ENCODE data around the gene TMEM126A. TPM values are rescaled to one million over a fixed set of nuclear protein-coding genes. Genes with fewer than 3 reads are reported as not detected.
"Not testable (repeated sequence)": the region's sequence is repeated elsewhere in the genome, so short reads cannot be mapped to it uniquely, and the experiment has no call there.

The TMEM126A gene
- total RNA-seq, 1 donor from 2014 or later = 25.8 TPM

DNA sequence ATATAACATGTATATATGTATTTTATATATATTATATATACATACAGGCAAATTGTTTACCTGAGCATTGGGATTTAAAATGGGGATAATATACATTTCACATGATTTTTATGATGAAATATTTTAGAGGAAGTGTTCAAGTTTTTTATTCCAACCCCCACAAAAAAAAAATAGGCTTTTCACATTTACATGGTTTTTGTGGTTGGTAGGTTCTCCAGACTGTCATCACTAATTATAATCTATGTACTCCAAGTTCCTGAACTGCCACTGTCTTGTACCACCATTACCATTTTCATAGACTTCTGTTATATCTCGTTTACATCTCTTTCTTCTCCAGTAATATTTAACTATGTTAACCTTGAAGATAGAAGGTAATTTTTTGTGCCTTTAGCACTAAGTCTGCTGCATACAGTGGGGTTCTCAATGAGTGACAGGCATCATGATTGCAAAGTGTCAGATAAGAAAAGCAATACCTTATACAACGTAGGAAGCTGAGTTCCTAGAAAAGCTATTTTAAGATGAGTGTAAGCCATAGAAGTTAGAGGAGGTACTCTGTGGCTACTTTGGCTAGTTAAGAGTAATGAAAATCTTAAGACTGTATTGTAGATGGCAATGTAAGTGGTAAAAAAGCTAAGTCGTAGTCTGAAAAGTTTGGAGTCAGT lies 5.2 kb downstream of the TMEM126A start:
- H3K36me3 Mint-ChIP-seq (ENCODE audit: insufficient read depth) = peaks cover 6% of the 10 kb centered on the region
- TF ChIP-seq, protein P1, sequence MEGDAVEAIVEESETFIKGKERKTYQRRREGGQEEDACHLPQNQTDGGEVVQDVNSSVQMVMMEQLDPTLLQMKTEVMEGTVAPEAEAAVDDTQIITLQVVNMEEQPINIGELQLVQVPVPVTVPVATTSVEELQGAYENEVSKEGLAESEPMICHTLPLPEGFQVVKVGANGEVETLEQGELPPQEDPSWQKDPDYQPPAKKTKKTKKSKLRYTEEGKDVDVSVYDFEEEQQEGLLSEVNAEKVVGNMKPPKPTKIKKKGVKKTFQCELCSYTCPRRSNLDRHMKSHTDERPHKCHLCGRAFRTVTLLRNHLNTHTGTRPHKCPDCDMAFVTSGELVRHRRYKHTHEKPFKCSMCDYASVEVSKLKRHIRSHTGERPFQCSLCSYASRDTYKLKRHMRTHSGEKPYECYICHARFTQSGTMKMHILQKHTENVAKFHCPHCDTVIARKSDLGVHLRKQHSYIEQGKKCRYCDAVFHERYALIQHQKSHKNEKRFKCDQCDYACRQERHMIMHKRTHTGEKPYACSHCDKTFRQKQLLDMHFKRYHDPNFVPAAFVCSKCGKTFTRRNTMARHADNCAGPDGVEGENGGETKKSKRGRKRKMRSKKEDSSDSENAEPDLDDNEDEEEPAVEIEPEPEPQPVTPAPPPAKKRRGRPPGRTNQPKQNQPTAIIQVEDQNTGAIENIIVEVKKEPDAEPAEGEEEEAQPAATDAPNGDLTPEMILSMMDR (IDR thresholded peaks at IDR 0.05; ENCODE audit: unreplicated experiment) = no peak
- H3K4me3 Mint-ChIP-seq (ENCODE audit: low read depth) = no peak overlapping the region
- H3K27ac Mint-ChIP-seq = no peak overlapping the region
- no peaks in the 10 kb centered on the region for H3K9me3 Mint-ChIP-seq (ENCODE audit: low read depth)
- no peak for DNase-seq (ENCODE audit: low spot score, unreplicated experiment)
- no peaks in the 10 kb centered on the region for H3K27me3 Mint-ChIP-seq
- peaks cover 10% of the 10 kb centered on the region for H3K4me1 Mint-ChIP-seq (ENCODE audit: low read depth)

DNA sequence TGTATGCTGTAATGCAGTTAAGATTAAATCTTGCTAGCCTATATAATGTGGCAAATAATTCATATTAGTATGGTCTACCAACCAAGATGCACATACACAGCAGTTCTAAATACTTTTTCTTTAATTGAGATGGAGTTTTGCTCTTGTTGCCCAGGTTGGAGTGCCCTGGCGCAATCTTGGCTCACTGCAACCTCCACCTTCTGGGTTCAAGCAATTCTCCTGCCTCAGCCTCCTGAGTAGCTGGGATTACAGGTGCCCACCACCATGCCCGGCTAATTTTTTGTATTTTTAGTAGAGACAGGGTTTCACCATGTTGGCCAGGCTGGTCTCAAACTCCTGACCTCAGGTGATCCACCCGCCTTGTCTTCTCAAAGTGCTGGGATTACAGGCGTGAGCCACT lies 6.6 kb downstream of the TMEM126A start:
- H3K36me3 Mint-ChIP-seq (ENCODE audit: insufficient read depth); DNase-seq (ENCODE audit: low spot score, unreplicated experiment); H3K27me3 Mint-ChIP-seq; H3K4me3 Mint-ChIP-seq (ENCODE audit: low read depth); H3K27ac Mint-ChIP-seq; H3K9me3 Mint-ChIP-seq (ENCODE audit: low read depth); H3K4me1 Mint-ChIP-seq (ENCODE audit: low read depth): not testable (repeated sequence)

DNA sequence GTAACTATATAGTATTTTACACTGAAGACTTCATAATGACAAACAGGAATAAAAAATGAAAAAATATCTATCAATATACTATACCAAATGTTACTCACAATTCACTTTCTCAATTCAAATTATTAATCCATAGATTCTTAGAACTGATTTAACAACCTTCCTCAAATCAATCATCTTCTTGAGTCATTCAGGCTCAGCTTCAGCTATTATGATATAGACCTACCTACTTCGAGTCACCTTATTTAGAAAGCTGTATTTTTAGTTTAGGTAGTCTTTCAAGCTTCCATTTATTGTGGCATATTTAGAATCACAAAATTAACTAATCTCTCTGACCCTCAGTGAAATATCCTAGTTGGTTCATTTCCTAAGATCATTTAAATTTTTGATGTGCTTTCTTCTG lies 9.0 kb downstream of the TMEM126A start:
- peaks cover 17% of the 10 kb centered on the region for H3K36me3 Mint-ChIP-seq (ENCODE audit: insufficient read depth)
- TF ChIP-seq, protein P1 (IDR thresholded peaks at IDR 0.05; ENCODE audit: unreplicated experiment) = no peak
- no peak overlapping the region for H3K4me3 Mint-ChIP-seq (ENCODE audit: low read depth)
- no peak for DNase-seq (ENCODE audit: low spot score, unreplicated experiment)
- no peaks in the 10 kb centered on the region for H3K9me3 Mint-ChIP-seq (ENCODE audit: low read depth)
- H3K27me3 Mint-ChIP-seq = no peaks in the 10 kb centered on the region
- H3K27ac Mint-ChIP-seq = no peak overlapping the region
- H3K4me1 Mint-ChIP-seq (ENCODE audit: low read depth) = peaks cover 16% of the 10 kb centered on the region

DNA sequence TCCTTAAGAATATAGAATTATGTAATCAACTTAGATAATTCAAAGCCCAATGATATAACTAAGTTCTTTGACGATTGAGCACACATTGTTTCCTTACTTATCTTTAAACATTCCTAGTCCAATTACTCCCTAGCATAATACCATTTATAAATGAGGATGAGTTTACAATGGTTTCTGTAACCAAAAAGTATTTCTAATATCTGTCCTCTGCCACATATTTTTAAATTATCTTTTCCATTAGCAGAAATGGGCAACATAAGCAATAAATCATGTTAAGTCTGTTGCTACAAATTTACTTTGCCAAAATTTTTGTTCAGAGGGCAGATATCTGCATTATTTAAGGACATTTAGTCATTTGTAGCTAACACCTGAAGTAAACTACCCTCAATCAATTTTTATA lies 10.4 kb downstream of the TMEM126A start:
- H3K9me3 Mint-ChIP-seq (ENCODE audit: low read depth) = no peaks in the 10 kb centered on the region
- DNase-seq (ENCODE audit: low spot score, unreplicated experiment) = no peak
- TF ChIP-seq, protein P1 (IDR thresholded peaks at IDR 0.05; ENCODE audit: unreplicated experiment) = no peak
- H3K36me3 Mint-ChIP-seq (ENCODE audit: insufficient read depth) = peaks cover 17% of the 10 kb centered on the region
- H3K4me3 Mint-ChIP-seq (ENCODE audit: low read depth) = no peak overlapping the region
- no peaks in the 10 kb centered on the region for H3K27me3 Mint-ChIP-seq
- H3K27ac Mint-ChIP-seq = no peak overlapping the region
- H3K4me1 Mint-ChIP-seq (ENCODE audit: low read depth) = peaks cover 24% of the 10 kb centered on the region

DNA sequence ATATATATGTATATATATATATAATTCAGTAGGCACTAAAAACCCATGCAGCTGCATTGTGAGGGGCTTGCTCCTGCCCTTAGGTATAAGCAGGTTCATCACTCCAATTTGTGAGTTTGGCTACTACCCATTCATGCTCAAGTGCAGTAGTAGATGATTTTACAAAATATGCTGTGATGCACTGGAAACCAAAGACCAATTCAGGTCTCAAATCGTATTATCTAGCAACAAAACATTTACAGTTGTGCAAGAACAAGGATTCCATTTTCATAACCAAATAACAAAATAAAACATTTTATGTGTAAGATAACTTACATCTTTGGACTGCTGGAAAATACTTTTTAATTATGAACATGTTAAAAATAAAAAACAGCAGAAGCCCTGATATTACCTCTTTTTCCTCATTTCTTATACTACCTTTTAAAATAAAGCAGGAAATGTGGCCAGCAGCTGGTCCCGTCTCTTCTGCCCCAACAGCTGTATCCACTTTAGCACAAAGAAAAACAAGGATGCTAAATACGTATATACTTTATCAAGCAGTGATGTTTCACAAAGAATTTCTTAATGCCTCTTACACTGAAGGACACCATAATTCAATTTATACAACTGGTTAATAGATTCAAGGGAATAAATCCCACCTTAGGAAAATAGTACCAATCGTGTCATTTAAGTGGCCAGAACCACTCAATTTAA lies 14.4 kb downstream of the TMEM126A start:
- H3K4me1 Mint-ChIP-seq (ENCODE audit: low read depth) = peaks cover 31% of the 10 kb centered on the region
- no peak for DNase-seq (ENCODE audit: low spot score, unreplicated experiment)
- H3K36me3 Mint-ChIP-seq (ENCODE audit: insufficient read depth) = peaks cover 20% of the 10 kb centered on the region
- TF ChIP-seq, protein P1 (IDR thresholded peaks at IDR 0.05; ENCODE audit: unreplicated experiment) = no peak
- no peaks in the 10 kb centered on the region for H3K27me3 Mint-ChIP-seq
- peak overlapping the region; percentile 64 for H3K4me3 Mint-ChIP-seq (ENCODE audit: low read depth)
- no peak overlapping the region for H3K27ac Mint-ChIP-seq
- H3K9me3 Mint-ChIP-seq (ENCODE audit: low read depth) = no peaks in the 10 kb centered on the region

Measured in progenitor cell of endocrine pancreas (in vitro differentiated cells).